Lower leg skin (tissue), 3 donors: ENCODE data around the gene TBL3.

Source experiments
- POLR2A ChIP-seq, 2 donors: fragments of 450-650 bp; IDR thresholded peaks; one replicate each; pipeline ENCODE4 v1.6.1; 2016 to 2017; ENCODE audit warnings: antibody characterized with exemption in 2 of 2, mild to moderate bottlenecking in 1 of 2, moderate library complexity in 1 of 2
- TF ChIP-seq, protein P1 (sequence below), 3 donors: fragments of 450-650 bp; IDR thresholded peaks; one replicate each; pipeline ENCODE4 v1.5.1; 2016; ENCODE audit warnings: antibody characterized with exemption in 3 of 3, mild to moderate bottlenecking in 3 of 3, moderate library complexity in 2 of 3

- TF ChIP-seq, protein P1, sequence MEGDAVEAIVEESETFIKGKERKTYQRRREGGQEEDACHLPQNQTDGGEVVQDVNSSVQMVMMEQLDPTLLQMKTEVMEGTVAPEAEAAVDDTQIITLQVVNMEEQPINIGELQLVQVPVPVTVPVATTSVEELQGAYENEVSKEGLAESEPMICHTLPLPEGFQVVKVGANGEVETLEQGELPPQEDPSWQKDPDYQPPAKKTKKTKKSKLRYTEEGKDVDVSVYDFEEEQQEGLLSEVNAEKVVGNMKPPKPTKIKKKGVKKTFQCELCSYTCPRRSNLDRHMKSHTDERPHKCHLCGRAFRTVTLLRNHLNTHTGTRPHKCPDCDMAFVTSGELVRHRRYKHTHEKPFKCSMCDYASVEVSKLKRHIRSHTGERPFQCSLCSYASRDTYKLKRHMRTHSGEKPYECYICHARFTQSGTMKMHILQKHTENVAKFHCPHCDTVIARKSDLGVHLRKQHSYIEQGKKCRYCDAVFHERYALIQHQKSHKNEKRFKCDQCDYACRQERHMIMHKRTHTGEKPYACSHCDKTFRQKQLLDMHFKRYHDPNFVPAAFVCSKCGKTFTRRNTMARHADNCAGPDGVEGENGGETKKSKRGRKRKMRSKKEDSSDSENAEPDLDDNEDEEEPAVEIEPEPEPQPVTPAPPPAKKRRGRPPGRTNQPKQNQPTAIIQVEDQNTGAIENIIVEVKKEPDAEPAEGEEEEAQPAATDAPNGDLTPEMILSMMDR (IDR thresholded peaks at IDR 0.05), result no peak
- TF ChIP-seq POLR2A (IDR thresholded peaks at IDR 0.05), result no peak
Measured at GRCh38 chr16:2001456-2002355, 29.9 kb downstream of the TBL3 start.
